ENCODE data around the gene BCL2. TPM values are rescaled to one million over a fixed set of nuclear protein-coding genes. Genes with fewer than 3 reads are reported as not detected.

Gene BCL2
- total RNA-seq, 1 donor from 2014 or later: 18.7 TPM

DNA sequence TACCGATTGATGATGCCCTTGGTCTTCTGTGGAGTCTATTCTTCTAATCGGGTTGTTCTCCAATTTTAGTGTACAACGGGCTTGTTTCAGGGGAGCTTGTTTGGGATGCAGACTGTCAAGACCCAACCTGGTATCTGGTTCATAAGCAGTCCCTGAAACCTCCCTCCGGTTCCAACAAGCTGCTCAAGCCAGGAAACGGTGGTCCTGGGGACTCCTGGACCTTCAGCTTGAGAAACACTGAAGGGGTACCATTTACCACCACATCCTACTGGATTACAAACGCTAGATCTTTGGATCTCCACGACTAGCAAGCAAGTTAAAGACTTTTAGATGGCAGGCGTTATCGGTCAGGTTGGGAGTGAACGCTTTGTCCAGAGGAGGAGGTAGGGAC lies 2.0 kb downstream of the BCL2 start:
- Histone ChIP-seq H3K36me3 (no peaks in the 10 kb centered on the region), H3K4me1 (peaks cover 53% of the 10 kb centered on the region), H3K9me3 (no peaks in the 10 kb centered on the region), H3K4me3 (peak overlapping the region; percentile 63 to 84), H3K27ac (peak overlapping the region; percentile 93), H3K27me3 (no peaks in the 10 kb centered on the region)
- intact Hi-C loops (cut with DNase I): loop anchor here (5.0 to 10.0 kb wide), 2 partner anchors 53 to 80 kb away; no protein-coding TSS in a partner anchor
- no peak for DNase-seq (ENCODE audit: extremely low spot score in 2 of 2)
- TF ChIP-seq POLR2AphosphoS5 (IDR thresholded peaks at IDR 0.05; ENCODE audit: insufficient read depth in 1 of 2, low read depth in 1 of 2) (no peak), POLR2A (IDR thresholded peaks at IDR 0.05) (no peak), CTCF (IDR thresholded peaks at IDR 0.05) (no peak)

- H3K27me3 ChIP-seq: no peaks in the 10 kb centered on the region
- peak overlapping the region; percentile 93 for H3K27ac ChIP-seq
- H3K9me3 ChIP-seq: no peaks in the 10 kb centered on the region
- DNase-seq (ENCODE audit: extremely low spot score in 2 of 2): no peak
- no peaks in the 10 kb centered on the region for H3K36me3 ChIP-seq
- intact Hi-C loops (cut with DNase I): loop anchor here (5.0 to 10.0 kb wide), 2 partner anchors 52 to 80 kb away; no protein-coding TSS in a partner anchor
- peak overlapping the region; percentile 63 to 84 for H3K4me3 ChIP-seq
- H3K4me1 ChIP-seq: peaks cover 59% of the 10 kb centered on the region
- no peak for TF ChIP-seq POLR2A (IDR thresholded peaks at IDR 0.05)
- TF ChIP-seq CTCF (IDR thresholded peaks at IDR 0.05): no peak
- TF ChIP-seq POLR2AphosphoS5 (IDR thresholded peaks at IDR 0.05; ENCODE audit: insufficient read depth in 1 of 2, low read depth in 1 of 2): peak in 1 of 2 donors; percentile 8
Measured at GRCh38 chr18:63316612-63317555, 2.7 kb downstream of the BCL2 start.

DNA sequence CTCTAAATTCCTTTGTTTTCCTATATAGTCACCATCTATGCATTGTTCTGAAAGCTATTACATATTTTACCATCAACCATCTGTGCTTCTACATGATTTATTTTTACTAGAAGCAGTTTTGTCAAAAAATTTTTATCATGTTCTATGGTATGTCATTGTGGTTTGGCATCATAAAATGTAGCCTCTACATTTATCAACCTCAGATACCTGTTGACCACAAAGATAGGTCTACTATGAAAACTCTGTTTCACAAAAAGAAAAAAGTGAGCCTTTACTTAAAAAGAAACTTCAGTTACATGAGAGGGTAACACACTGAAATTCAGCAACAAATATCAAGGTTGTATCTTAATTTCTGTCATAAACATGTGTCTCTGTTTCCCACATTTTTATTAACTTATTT lies 3.7 kb downstream of the BCL2 start:
- Histone ChIP-seq H3K4me1 (peaks cover 61% of the 10 kb centered on the region), H3K27me3 (no peaks in the 10 kb centered on the region), H3K36me3 (no peaks in the 10 kb centered on the region), H3K27ac (peak overlapping the region; percentile 93), H3K9me3 (no peaks in the 10 kb centered on the region), H3K4me3 (no peak overlapping the region)
- intact Hi-C loops (cut with DNase I): loop anchor here (5.0 to 10.0 kb wide), 2 partner anchors 51 to 79 kb away; no protein-coding TSS in a partner anchor
- no peak for DNase-seq (ENCODE audit: extremely low spot score in 2 of 2)
- TF ChIP-seq CTCF (IDR thresholded peaks at IDR 0.05) (no peak), POLR2A (IDR thresholded peaks at IDR 0.05) (no peak), POLR2AphosphoS5 (IDR thresholded peaks at IDR 0.05; ENCODE audit: insufficient read depth in 1 of 2, low read depth in 1 of 2) (no peak)

DNA sequence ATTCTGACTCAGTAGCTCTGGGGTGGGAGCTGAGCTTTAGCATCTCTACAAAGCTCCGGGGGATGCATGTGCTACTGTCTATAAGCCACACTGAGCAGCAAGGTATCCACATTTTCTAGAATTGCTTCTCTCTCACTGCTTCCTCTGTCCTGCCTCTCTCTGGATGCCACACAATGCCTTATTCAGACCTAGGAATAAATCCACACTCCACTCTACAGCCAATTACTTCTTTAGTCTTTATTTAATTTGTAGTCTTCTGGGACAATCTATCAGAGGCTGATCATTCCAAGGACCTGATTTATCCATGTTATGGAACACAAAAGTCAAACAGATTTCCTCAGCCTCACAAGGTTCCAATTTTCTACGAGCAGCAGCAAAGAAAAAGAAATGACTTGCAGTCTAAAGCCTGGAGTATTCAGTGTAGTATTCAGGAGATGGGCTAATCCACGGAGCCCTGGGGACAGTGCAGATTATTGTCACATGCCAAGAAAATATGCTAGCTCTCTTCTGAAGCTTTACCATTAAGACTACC lies 4.4 kb downstream of the BCL2 start:
- no peak for TF ChIP-seq POLR2A (IDR thresholded peaks at IDR 0.05)
- no peak for TF ChIP-seq POLR2AphosphoS5 (IDR thresholded peaks at IDR 0.05; ENCODE audit: insufficient read depth in 1 of 2, low read depth in 1 of 2)
- no peak for TF ChIP-seq CTCF (IDR thresholded peaks at IDR 0.05)
- peak overlapping the region in 1 of 2 donors; percentile 15 for H3K4me3 ChIP-seq
- peak overlapping the region; percentile 93 for H3K27ac ChIP-seq
- no peaks in the 10 kb centered on the region for H3K27me3 ChIP-seq
- no peaks in the 10 kb centered on the region for H3K9me3 ChIP-seq
- no peak for DNase-seq (ENCODE audit: extremely low spot score in 2 of 2)
- intact Hi-C loops (cut with DNase I): loop anchor here (5.0 to 10.0 kb wide), 2 partner anchors 50 to 78 kb away; no protein-coding TSS in a partner anchor
- H3K4me1 ChIP-seq: peaks cover 62% of the 10 kb centered on the region
- H3K36me3 ChIP-seq: no peaks in the 10 kb centered on the region
